Measurements from ENCODE around the gene PTPRR.

GRCh38 chr12:70666364-70666763 lies 254.2 kb downstream of the PTPRR start:
- no peak for TF ChIP-seq ZNF317 (CRISPR knock-in tag; IDR thresholded peaks at IDR 0.05)
- no peak for TF ChIP-seq MAFF (IDR thresholded peaks at IDR 0.05; ENCODE audit: low read depth, low read length)
- TF ChIP-seq ZMYM3 (CRISPR knock-in tag; IDR thresholded peaks at IDR 0.05), result no peak
- TF ChIP-seq ASH2L (IDR thresholded peaks at IDR 0.05; ENCODE audit: insufficient read length, low read depth, low read length), result no peak
- no peak for TF ChIP-seq CBFB (CRISPR knock-in tag; IDR thresholded peaks at IDR 0.05)
- no peak for TF ChIP-seq NR3C1 (CRISPR knock-in tag; IDR thresholded peaks at IDR 0.05)
- TF ChIP-seq ZBTB1 (CRISPR knock-in tag; IDR thresholded peaks at IDR 0.05; ENCODE audit: borderline replicate concordance), result no peak
- TF ChIP-seq HNF4G (IDR thresholded peaks at IDR 0.05; ENCODE audit: borderline replicate concordance, low read depth, low read length), result no peak
- no peak for TF ChIP-seq HNF4G (CRISPR knock-in tag; IDR thresholded peaks at IDR 0.05; ENCODE audit: borderline replicate concordance, low read depth)
- no peak for TF ChIP-seq GTF2F1 (IDR thresholded peaks at IDR 0.05; ENCODE audit: low read length)
- TF ChIP-seq ZNF570 (CRISPR knock-in tag; IDR thresholded peaks at IDR 0.05; ENCODE audit: borderline replicate concordance), result no peak
- TF ChIP-seq HCFC1 (IDR thresholded peaks at IDR 0.05; ENCODE audit: low read depth, low read length), result no peak
- TF ChIP-seq FOSL1 (CRISPR knock-in tag; IDR thresholded peaks at IDR 0.05; ENCODE audit: borderline replicate concordance), result no peak

Data from HepG2 (cell line).